Cardiac muscle cell (in vitro differentiated cells and primary cell): ENCODE measurements around the gene CYFIP2. TPM values are rescaled to one million over a fixed set of nuclear protein-coding genes. Genes with fewer than 3 reads are reported as not detected.
A peak's percentile ranks its signal among the peaks of the same experiment; 100 is the strongest.

Experiments
- DNase-seq, 2 donors: peaks; one replicate each; pipeline versions ENCODE4 v3.0.0 to v3.0.0-alpha.2; 2010 to 2017; ENCODE audit warnings: low read depth in 1 of 2, low spot score in 1 of 2
- H3K27ac ChIP-seq: fragments of 200-600 bp; sonication (generic); 2 replicates; pipeline ENCODE4 v1.5.1; 2016
- H3K27me3 ChIP-seq: fragments of 200-600 bp; sonication (generic); 2 replicates; pipeline ENCODE4 v1.6.0; 2016; ENCODE audit warnings: control low read depth
- H3K36me3 ChIP-seq: fragments of 200-600 bp; sonication (generic); 2 replicates; pipeline ENCODE4 v1.5.1; 2016; ENCODE audit warnings: control low read depth
- H3K4me1 ChIP-seq: fragments of 200-600 bp; sonication (generic); 2 replicates; pipeline ENCODE4 v1.8.1; 2017; ENCODE audit warnings: low read depth, mild to moderate bottlenecking, mixed run types
- H3K4me3 ChIP-seq: fragments of 200-600 bp; sonication (generic); 2 replicates; pipeline ENCODE4 v1.5.1; 2016; ENCODE audit warnings: mild to moderate bottlenecking
- H3K9me3 ChIP-seq: fragments of 200-600 bp; sonication (generic); 2 replicates; pipeline ENCODE4 v1.5.1; 2017; ENCODE audit warnings: low read depth, mild to moderate bottlenecking, control low read depth
- CTCF ChIP-seq: IDR thresholded peaks from 2 replicates; pipeline ENCODE4 v1.5.1; 2012; ENCODE audit warnings: low read depth, mild to moderate bottlenecking, low read length
- polyA plus RNA-seq: library from polyadenylated mRNA; unstranded; fragments of >200 nt; fragmentation: Nextera tagmentation; extraction: Ambion mirVana; gene quantifications from 2 replicates; pipeline ENCODE4 v1.2.1, GENCODE V29; 2016
- total RNA-seq: library from RNA; depleted of rRNA; stranded (reverse); fragments of >200 nt; gene quantifications from 2 replicates; pipeline ENCODE4 v1.2.3, GENCODE V29; 2016

CYFIP2 gene
- total and polyA plus RNA-seq, 2 experiments from 2014 or later, result 126 to 299 TPM

DNA sequence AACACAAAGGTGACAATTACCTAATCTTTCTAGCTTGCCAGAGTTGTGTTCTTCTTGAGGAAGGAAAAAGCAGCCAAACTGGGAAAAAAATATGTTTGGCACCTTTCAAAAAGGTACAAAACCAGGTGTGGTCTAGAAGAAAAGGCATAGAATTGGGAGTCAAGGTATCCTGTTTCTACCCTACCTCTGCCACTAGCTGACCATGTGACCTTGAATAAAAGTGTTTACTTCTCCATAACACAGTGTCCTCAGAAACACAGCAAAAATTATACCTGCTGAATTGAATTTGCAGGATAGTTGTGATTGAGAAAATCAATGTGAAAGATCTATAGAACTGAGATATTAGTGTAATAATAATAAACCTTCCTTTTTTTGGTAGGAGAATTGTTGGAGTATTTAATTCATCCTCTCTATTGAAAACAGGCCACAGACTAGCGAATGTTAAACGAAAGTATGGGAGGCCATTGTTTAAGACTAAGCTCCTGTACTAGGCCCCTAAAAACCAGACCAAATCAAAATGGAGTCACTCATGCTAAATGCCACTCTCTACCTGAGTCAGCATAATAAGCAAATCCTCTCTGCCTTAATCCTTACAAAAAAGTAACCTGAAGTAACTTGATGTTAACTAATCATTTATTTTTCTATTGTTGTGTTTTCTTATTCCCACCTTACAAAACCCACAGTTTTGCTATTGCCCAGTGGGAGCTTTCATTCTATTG is 12.6 kb downstream of the CYFIP2 start:
- Histone ChIP-seq H3K4me1 (peaks cover 47% of the 10 kb centered on the region), H3K27ac (no peak overlapping the region), H3K27me3 (no peaks in the 10 kb centered on the region), H3K4me3 (no peak overlapping the region), H3K36me3 (no peaks in the 10 kb centered on the region), H3K9me3 (no peaks in the 10 kb centered on the region)
- no peak for DNase-seq
- no peak for TF ChIP-seq CTCF

- Histone ChIP-seq H3K27me3 (no peaks in the 10 kb centered on the region), H3K27ac (no peak overlapping the region), H3K4me3 (no peak overlapping the region), H3K36me3 (no peaks in the 10 kb centered on the region), H3K9me3 (no peaks in the 10 kb centered on the region), H3K4me1 (peaks cover 59% of the 10 kb centered on the region)
- TF ChIP-seq CTCF, result no peak
- DNase-seq, result no peak
These were observed 13.8 kb downstream of the CYFIP2 start for GRCh38 chr5:157279605-157280239.

DNA sequence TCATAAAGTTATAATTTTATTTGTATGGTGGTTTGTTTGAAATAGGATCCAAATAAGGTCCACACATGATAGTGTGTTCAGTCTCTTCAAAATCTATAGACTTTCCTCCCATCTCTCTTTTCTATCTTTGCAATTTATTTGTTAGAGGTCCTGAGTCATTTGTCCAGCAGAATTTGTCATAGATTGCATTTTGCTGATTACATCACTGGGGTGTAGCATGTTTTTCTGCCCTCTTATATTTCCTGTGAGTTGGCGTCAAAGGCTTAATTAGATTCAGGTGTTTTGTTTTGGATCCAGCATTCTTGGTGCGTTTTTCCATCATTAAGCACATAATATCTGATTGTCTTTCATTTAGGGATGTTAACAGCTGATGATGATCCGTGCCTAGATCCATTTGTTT is 15.0 kb downstream of the CYFIP2 start:
- no peaks in the 10 kb centered on the region for H3K27me3 ChIP-seq
- no peak for TF ChIP-seq CTCF
- peaks cover 65% of the 10 kb centered on the region for H3K4me1 ChIP-seq
- no peak overlapping the region for H3K27ac ChIP-seq
- no peaks in the 10 kb centered on the region for H3K9me3 ChIP-seq
- H3K36me3 ChIP-seq, result no peaks in the 10 kb centered on the region
- peak in 1 of 2 donors; percentile 47 for DNase-seq
- H3K4me3 ChIP-seq, result no peak overlapping the region

- no peak overlapping the region for H3K4me3 ChIP-seq
- H3K27ac ChIP-seq, result peak overlapping the region; percentile 90
- no peaks in the 10 kb centered on the region for H3K27me3 ChIP-seq
- H3K36me3 ChIP-seq, result no peaks in the 10 kb centered on the region
- H3K4me1 ChIP-seq, result peaks cover 61% of the 10 kb centered on the region
- TF ChIP-seq CTCF, result no peak
- H3K9me3 ChIP-seq, result no peaks in the 10 kb centered on the region
- no peak for DNase-seq
These were observed 16.2 kb downstream of the CYFIP2 start for GRCh38 chr5:157282150-157282549.

GRCh38 chr5:157283434-157283833 is 17.5 kb downstream of the CYFIP2 start:
- Histone ChIP-seq H3K9me3 (no peaks in the 10 kb centered on the region), H3K27ac (peak overlapping the region; percentile 90), H3K4me1 (peaks cover 64% of the 10 kb centered on the region), H3K4me3 (no peak overlapping the region), H3K36me3 (peaks cover 5% of the 10 kb centered on the region), H3K27me3 (no peaks in the 10 kb centered on the region)
- DNase-seq, result peak in 1 of 2 donors; percentile 35
- TF ChIP-seq CTCF, result no peak
